ENCODE measurements around the gene IKZF1. TPM values are rescaled to one million over a fixed set of nuclear protein-coding genes. Genes with fewer than 3 reads are reported as not detected.
A peak's percentile ranks its signal among the peaks of the same experiment; 100 is the strongest.

IKZF1 gene
- total RNA-seq, 6 experiments from 2014 or later = not detected

- DNase-seq = no peak
- Mint-ChIP-seq H3K27me3 (ENCODE audit: insufficient read depth) (peaks cover 22% of the 10 kb centered on the region), H3K4me3 (no peak overlapping the region), H3K36me3 (ENCODE audit: low read depth) (no peaks in the 10 kb centered on the region), H3K4me1 (ENCODE audit: low read depth) (no peaks in the 10 kb centered on the region), H3K9me3 (no peaks in the 10 kb centered on the region), H3K27ac (no peak overlapping the region)
- no peak for TF ChIP-seq CTCF (IDR thresholded peaks at IDR 0.05)
Measured at GRCh38 chr7:50397971-50398324, 93.4 kb downstream of the IKZF1 start.

DNA sequence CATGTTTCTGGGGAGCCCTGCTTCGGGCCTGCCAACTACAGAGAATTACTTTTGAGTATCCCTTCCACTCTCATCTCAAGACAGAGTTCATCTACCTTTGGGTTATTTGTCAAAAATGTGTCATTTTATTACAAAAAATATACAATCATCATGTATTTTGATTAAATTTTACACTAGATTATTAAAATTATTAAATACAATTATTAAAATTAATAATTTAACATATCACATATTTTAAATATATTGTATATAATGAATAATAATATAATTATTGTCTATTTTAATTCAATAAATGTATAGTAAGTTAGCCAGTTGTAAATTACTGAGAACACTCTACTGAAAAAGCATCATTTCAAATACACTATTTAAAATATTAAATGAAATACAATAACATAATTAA lies 94.7 kb downstream of the IKZF1 start:
- no peak for DNase-seq
- Mint-ChIP-seq H3K27me3 (ENCODE audit: insufficient read depth) (peaks cover 16% of the 10 kb centered on the region; the same call in 1 of the 2 replicates), H3K4me3 (no peak overlapping the region), H3K4me1 (ENCODE audit: low read depth) (no peaks in the 10 kb centered on the region), H3K36me3 (ENCODE audit: low read depth) (no peaks in the 10 kb centered on the region), H3K27ac (no peak overlapping the region), H3K9me3 (no peaks in the 10 kb centered on the region)
- TF ChIP-seq CTCF (IDR thresholded peaks at IDR 0.05) = no peak

DNA sequence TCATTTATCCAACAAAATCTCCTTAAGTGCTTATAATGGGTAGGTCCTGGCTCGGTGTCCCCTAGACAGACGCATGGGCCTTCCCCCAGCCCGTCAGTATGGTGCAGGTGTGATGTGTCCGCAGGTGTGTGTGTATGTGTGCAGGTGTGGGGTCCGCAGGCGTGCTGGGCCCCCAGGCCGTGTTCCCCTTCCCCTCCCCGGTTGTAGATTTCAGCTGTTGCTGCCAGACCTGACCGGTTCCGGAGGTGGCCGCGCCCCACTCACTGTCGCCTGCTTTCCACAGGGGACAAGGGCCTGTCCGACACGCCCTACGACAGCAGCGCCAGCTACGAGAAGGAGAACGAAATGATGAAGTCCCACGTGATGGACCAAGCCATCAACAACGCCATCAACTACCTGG lies 95.1 kb downstream of the IKZF1 start:
- Mint-ChIP-seq H3K36me3 (ENCODE audit: low read depth) (no peaks in the 10 kb centered on the region), H3K27ac (no peak overlapping the region), H3K4me3 (no peak overlapping the region), H3K27me3 (ENCODE audit: insufficient read depth) (peaks cover 16% of the 10 kb centered on the region; the same call in 1 of the 2 replicates), H3K4me1 (ENCODE audit: low read depth) (no peaks in the 10 kb centered on the region), H3K9me3 (no peaks in the 10 kb centered on the region)
- TF ChIP-seq CTCF (IDR thresholded peaks at IDR 0.05) = no peak
- DNase-seq = no peak

DNA sequence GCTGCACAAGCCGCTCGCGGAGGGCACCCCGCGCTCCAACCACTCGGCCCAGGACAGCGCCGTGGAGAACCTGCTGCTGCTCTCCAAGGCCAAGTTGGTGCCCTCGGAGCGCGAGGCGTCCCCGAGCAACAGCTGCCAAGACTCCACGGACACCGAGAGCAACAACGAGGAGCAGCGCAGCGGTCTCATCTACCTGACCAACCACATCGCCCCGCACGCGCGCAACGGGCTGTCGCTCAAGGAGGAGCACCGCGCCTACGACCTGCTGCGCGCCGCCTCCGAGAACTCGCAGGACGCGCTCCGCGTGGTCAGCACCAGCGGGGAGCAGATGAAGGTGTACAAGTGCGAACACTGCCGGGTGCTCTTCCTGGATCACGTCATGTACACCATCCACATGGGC lies 95.6 kb downstream of the IKZF1 start:
- Mint-ChIP-seq H3K27ac (no peak overlapping the region), H3K4me1 (ENCODE audit: low read depth) (no peaks in the 10 kb centered on the region), H3K36me3 (ENCODE audit: low read depth) (no peaks in the 10 kb centered on the region), H3K9me3 (no peaks in the 10 kb centered on the region), H3K4me3 (no peak overlapping the region), H3K27me3 (ENCODE audit: insufficient read depth) (peaks cover 19% of the 10 kb centered on the region; the same call in 1 of the 2 replicates)
- TF ChIP-seq CTCF (IDR thresholded peaks at IDR 0.05) = no peak
- DNase-seq = no peak

GRCh38 chr7:50404392-50404791 lies 99.9 kb downstream of the IKZF1 start:
- Mint-ChIP-seq H3K4me1 (ENCODE audit: low read depth) (no peaks in the 10 kb centered on the region), H3K27me3 (ENCODE audit: insufficient read depth) (peaks cover 30% of the 10 kb centered on the region), H3K4me3 (no peak overlapping the region), H3K27ac (no peak overlapping the region), H3K36me3 (ENCODE audit: low read depth) (no peaks in the 10 kb centered on the region), H3K9me3 (no peaks in the 10 kb centered on the region)
- peak; percentile 16; the same call in 1 of the 2 replicates for TF ChIP-seq CTCF (IDR thresholded peaks at IDR 0.05)
- DNase-seq = no peak

GRCh38 chr7:50405221-50405620 lies 100.7 kb downstream of the IKZF1 start:
- no peak for TF ChIP-seq CTCF (IDR thresholded peaks at IDR 0.05)
- Mint-ChIP-seq H3K4me3 (no peak overlapping the region), H3K27ac (no peak overlapping the region), H3K4me1 (ENCODE audit: low read depth) (no peaks in the 10 kb centered on the region), H3K36me3 (ENCODE audit: low read depth) (no peaks in the 10 kb centered on the region), H3K9me3 (no peaks in the 10 kb centered on the region), H3K27me3 (ENCODE audit: insufficient read depth) (peaks cover 29% of the 10 kb centered on the region)
- DNase-seq = no peak

Data from HFFc6 (cell line).